Stomach (tissue), 4 donors: ENCODE measurements around the gene CPHXL2.

Experiments
- CTCF ChIP-seq, 7 experiments: fragments of 450-650 bp in 4 of 7; fragments of 200-600 bp in 3 of 7; sonication (generic) in 3 of 7; IDR thresholded peaks; one replicate each; pipeline ENCODE4 v1.5.1; 2016 to 2019; ENCODE audit warnings: antibody characterized with exemption in 7 of 7, control low read depth in 2 of 7, mild to moderate bottlenecking in 1 of 7
- EP300 ChIP-seq: sonication (generic); formaldehyde crosslinking; IDR thresholded peaks from one replicate; pipeline ENCODE4 v1.6.1; 2017; ENCODE audit warnings: antibody characterized with exemption
- POLR2A ChIP-seq, 4 donors: fragments of 450-650 bp; IDR thresholded peaks; one replicate each; pipeline ENCODE4 v1.6.1; 2016; ENCODE audit warnings: antibody characterized with exemption in 4 of 4, control low read depth in 2 of 4, mild to moderate bottlenecking in 1 of 4, moderate library complexity in 1 of 4
- POLR2AphosphoS5 ChIP-seq, 3 donors: sonication (generic); formaldehyde crosslinking; IDR thresholded peaks; one replicate each; pipeline ENCODE4 v1.6.1; 2016; ENCODE audit warnings: antibody characterized with exemption in 3 of 3

- TF ChIP-seq CTCF (IDR thresholded peaks at IDR 0.05): no peak
- no peak for TF ChIP-seq POLR2AphosphoS5 (IDR thresholded peaks at IDR 0.05)
- no peak for TF ChIP-seq POLR2A (IDR thresholded peaks at IDR 0.05)
- no peak for TF ChIP-seq EP300
These were observed 29.7 kb downstream of the CPHXL2 start for GRCh38 chr16:75647112-75647491.
